HepG2 (cell line): ENCODE data around the gene IGLON5. TPM values are rescaled to one million over a fixed set of nuclear protein-coding genes. Genes with fewer than 3 reads are reported as not detected.

Experiments used
- ATRX ChIP-seq: sonication (generic); formaldehyde crosslinking; IDR thresholded peaks from 2 replicates; pipeline ENCODE4 v1.4.0; 2020; ENCODE audit warnings: missing genetic modification reagents, borderline replicate concordance
- BHLHE40 ChIP-seq: IDR thresholded peaks from 2 replicates; pipeline ENCODE4 v1.6.1; 2011; ENCODE audit warnings: low read length, improper control_type of control experiment
- CBFB ChIP-seq: sonication (generic); formaldehyde crosslinking; IDR thresholded peaks from 2 replicates; pipeline ENCODE4 v1.4.0; 2020; ENCODE audit warnings: missing genetic modification reagents
- KAT7 ChIP-seq: IDR thresholded peaks from 2 replicates; pipeline ENCODE4 v1.6.1; 2018; ENCODE audit warnings: borderline replicate concordance, missing compliant biosample characterization
- NFKB2 ChIP-seq: sonication (generic); formaldehyde crosslinking; IDR thresholded peaks from 2 replicates; pipeline ENCODE4 v1.4.0; 2020; ENCODE audit warnings: missing genetic modification reagents, borderline replicate concordance
- POGZ ChIP-seq: sonication (generic); formaldehyde crosslinking; IDR thresholded peaks from 2 replicates; pipeline ENCODE4 v1.4.0; 2020; ENCODE audit warnings: mild to moderate bottlenecking, missing genetic modification reagents
- RBAK ChIP-seq: sonication (generic); formaldehyde crosslinking; IDR thresholded peaks from 2 replicates; pipeline ENCODE4 v1.5.1; 2020; ENCODE audit warnings: mild to moderate bottlenecking, missing genetic modification reagents
- TEAD2 ChIP-seq: sonication (generic); formaldehyde crosslinking; IDR thresholded peaks from 2 replicates; pipeline ENCODE4 v1.9.0; 2021; ENCODE audit warnings: missing genetic modification reagents
- TMF1 ChIP-seq: sonication (generic); formaldehyde crosslinking; IDR thresholded peaks from 2 replicates; pipeline ENCODE4 v1.8.1; 2022; ENCODE audit warnings: low read depth, missing genetic modification reagents
- ZFP37 ChIP-seq: sonication (generic); formaldehyde crosslinking; IDR thresholded peaks from 2 replicates; pipeline ENCODE4 v1.4.0; 2020; ENCODE audit warnings: missing genetic modification reagents, borderline replicate concordance
- ZFX ChIP-seq: sonication (generic); formaldehyde crosslinking; IDR thresholded peaks from 2 replicates; pipeline ENCODE4 v1.4.0; 2020; ENCODE audit warnings: mild to moderate bottlenecking, low read depth, missing genetic modification reagents, moderate library complexity
- ZMAT3 ChIP-seq: sonication (generic); formaldehyde crosslinking; conservative IDR thresholded peaks from 2 replicates; pipeline ENCODE4 v1.7.0; 2021; ENCODE audit warnings: missing genetic modification reagents
- ZZZ3 ChIP-seq: sonication (generic); formaldehyde crosslinking; IDR thresholded peaks from 2 replicates; pipeline ENCODE4 v1.4.0; 2020; ENCODE audit warnings: missing genetic modification reagents, mild to moderate bottlenecking, borderline replicate concordance
- polyA plus RNA-seq, 8 experiments: library from polyadenylated mRNA; depleted of rRNA in 3 of 8; stranded (reverse) in 7 of 8; unstranded in 1 of 8; fragments of >200 nt; fragmentation: Illumina TruSeq in 4 of 8; extraction: Trizol in 4 of 8; gene quantifications; 2 replicates each; pipeline versions ENCODE4 v1.2.1 to v1.2.3, GENCODE V29; 2011 to 2016; ENCODE audit warnings: low read depth in 4 of 8, missing spikeins in 1 of 8, mixed read lengths in 1 of 8; ENCODE audit not compliant: insufficient read depth in 1 of 8
- total RNA-seq, 5 experiments: library from RNA; depleted of rRNA; stranded (reverse); fragments of >200 nt; fragmentation: Illumina TruSeq; extraction: Trizol; gene quantifications; 2 replicates each; pipeline ENCODE4 v1.2.3, GENCODE V29; 2016; ENCODE audit warnings: low read depth in 1 of 5
- TF ChIP-seq, protein P1 (sequence below): sonication (generic); formaldehyde crosslinking; IDR thresholded peaks from 2 replicates; pipeline ENCODE4 v1.5.0; 2020; ENCODE audit warnings: mild to moderate bottlenecking, missing genetic modification reagents
- TF ChIP-seq, protein P2 (sequence below): sonication (generic); formaldehyde crosslinking; IDR thresholded peaks from 2 replicates; pipeline ENCODE4 v1.4.0; 2020; ENCODE audit warnings: missing genetic modification reagents
- TF ChIP-seq, protein P3 (sequence below): sonication (generic); formaldehyde crosslinking; IDR thresholded peaks from 2 replicates; pipeline ENCODE4 v1.5.1; 2020; ENCODE audit warnings: mild to moderate bottlenecking, missing genetic modification reagents
- TF ChIP-seq, protein P4 (sequence below): sonication (generic); formaldehyde crosslinking; IDR thresholded peaks from 2 replicates; pipeline ENCODE4 v1.4.0; 2020; ENCODE audit warnings: mild to moderate bottlenecking, low read depth, missing genetic modification reagents
- TF ChIP-seq, protein P5 (sequence below): IDR thresholded peaks from 2 replicates; pipeline ENCODE4 v1.6.1; 2016; ENCODE audit warnings: mild to moderate bottlenecking
- TF ChIP-seq, protein P6 (sequence below): sonication (generic); formaldehyde crosslinking; IDR thresholded peaks from 2 replicates; pipeline ENCODE4 v1.4.0; 2020; ENCODE audit warnings: missing genetic modification reagents

The IGLON5 gene
- total and polyA plus RNA-seq, 2 of the 13 experiments (the other 11 are each of a cell fraction or from before 2014, with no cell fraction given), result 0.04 to 5.7 TPM

DNA sequence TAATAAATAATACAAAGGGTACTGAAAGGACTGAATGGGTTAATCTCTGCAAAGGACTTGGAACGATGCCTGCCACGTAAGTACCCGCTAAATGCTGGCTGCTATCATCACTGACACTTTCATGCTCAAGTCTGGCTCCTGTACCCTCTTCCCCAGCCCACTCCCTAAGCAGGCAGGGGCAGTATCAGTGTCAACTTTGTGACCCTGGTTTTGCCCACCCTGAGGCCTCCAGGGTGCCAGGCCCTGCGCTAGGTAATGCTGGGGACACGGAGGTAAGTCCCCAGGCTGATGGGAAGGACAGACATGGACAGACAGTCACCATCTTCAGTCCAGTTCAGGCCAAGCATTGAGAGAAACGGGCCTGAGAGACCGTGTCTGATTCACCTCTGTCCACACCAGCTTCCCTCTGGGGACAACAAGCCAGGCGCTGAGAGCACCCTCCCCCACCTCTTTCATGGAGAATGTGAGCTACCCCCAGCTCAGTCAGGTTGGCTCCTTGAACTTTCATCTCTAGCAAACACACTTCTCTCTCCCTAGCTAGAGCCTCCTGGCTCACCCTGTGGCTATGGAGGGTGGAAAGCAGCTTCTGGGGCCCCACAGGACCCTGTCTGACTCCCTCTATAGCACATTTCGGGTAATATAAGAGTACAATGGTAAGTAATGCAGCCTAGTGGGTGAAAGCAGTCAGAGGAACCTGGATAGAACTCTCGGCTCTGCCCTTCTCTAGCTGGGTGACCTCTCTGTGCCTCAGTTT, 53.9 kb downstream of the IGLON5 start (continued):
- TF ChIP-seq RBAK (CRISPR knock-in tag), result no peak
- TF ChIP-seq, protein P1, sequence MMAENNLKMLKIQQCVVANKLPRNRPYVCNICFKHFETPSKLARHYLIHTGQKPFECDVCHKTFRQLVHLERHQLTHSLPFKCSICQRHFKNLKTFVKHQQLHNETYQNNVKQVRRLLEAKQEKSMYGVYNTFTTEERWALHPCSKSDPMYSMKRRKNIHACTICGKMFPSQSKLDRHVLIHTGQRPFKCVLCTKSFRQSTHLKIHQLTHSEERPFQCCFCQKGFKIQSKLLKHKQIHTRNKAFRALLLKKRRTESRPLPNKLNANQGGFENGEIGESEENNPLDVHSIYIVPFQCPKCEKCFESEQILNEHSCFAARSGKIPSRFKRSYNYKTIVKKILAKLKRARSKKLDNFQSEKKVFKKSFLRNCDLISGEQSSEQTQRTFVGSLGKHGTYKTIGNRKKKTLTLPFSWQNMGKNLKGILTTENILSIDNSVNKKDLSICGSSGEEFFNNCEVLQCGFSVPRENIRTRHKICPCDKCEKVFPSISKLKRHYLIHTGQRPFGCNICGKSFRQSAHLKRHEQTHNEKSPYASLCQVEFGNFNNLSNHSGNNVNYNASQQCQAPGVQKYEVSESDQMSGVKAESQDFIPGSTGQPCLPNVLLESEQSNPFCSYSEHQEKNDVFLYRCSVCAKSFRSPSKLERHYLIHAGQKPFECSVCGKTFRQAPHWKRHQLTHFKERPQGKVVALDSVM, result no peak
- peak; percentile 61 for TF ChIP-seq CBFB (CRISPR knock-in tag)
- TF ChIP-seq, protein P2, sequence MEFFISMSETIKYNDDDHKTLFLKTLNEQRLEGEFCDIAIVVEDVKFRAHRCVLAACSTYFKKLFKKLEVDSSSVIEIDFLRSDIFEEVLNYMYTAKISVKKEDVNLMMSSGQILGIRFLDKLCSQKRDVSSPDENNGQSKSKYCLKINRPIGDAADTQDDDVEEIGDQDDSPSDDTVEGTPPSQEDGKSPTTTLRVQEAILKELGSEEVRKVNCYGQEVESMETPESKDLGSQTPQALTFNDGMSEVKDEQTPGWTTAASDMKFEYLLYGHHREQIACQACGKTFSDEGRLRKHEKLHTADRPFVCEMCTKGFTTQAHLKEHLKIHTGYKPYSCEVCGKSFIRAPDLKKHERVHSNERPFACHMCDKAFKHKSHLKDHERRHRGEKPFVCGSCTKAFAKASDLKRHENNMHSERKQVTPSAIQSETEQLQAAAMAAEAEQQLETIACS (CRISPR knock-in tag), result no peak
- TF ChIP-seq, protein P3, sequence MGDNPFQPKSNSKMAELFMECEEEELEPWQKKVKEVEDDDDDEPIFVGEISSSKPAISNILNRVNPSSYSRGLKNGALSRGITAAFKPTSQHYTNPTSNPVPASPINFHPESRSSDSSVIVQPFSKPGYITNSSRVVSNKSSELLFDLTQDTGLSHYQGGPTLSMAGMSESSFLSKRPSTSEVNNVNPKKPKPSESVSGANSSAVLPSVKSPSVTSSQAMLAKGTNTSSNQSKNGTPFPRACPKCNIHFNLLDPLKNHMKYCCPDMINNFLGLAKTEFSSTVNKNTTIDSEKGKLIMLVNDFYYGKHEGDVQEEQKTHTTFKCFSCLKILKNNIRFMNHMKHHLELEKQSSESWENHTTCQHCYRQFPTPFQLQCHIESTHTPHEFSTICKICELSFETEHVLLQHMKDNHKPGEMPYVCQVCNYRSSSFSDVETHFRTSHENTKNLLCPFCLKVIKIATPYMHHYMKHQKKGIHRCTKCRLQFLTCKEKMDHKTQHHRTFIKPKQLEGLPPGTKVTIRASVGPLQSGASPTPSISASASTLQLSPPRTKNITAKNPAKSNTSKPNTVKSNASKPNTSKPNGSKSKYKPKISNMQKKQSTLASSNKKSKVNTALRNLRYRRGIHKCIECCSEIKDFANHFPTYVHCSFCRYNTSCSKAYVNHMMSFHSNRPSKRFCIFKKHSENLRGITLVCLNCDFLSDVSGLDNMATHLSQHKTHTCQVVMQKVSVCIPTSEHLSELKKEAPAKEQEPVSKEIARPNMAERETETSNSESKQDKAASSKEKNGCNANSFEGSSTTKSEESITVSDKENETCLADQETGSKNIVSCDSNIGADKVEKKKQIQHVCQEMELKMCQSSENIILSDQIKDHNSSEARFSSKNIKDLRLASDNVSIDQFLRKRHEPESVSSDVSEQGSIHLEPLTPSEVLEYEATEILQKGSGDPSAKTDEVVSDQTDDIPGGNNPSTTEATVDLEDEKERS (CRISPR knock-in tag), result no peak
- no peak for TF ChIP-seq TMF1 (CRISPR knock-in tag)
- TF ChIP-seq POGZ (CRISPR knock-in tag), result no peak
- TF ChIP-seq KAT7 (CRISPR knock-in tag), result peak; percentile 35; the same call in 1 of the 2 replicates
- peak; percentile 76 for TF ChIP-seq ZFX (CRISPR knock-in tag)
- TF ChIP-seq ZZZ3 (CRISPR knock-in tag), result no peak
- TF ChIP-seq ZFP37 (CRISPR knock-in tag), result no peak
- TF ChIP-seq, protein P4, sequence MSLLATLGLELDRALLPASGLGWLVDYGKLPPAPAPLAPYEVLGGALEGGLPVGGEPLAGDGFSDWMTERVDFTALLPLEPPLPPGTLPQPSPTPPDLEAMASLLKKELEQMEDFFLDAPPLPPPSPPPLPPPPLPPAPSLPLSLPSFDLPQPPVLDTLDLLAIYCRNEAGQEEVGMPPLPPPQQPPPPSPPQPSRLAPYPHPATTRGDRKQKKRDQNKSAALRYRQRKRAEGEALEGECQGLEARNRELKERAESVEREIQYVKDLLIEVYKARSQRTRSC, result no peak
- no peak for TF ChIP-seq BHLHE40
- TF ChIP-seq, protein P5, sequence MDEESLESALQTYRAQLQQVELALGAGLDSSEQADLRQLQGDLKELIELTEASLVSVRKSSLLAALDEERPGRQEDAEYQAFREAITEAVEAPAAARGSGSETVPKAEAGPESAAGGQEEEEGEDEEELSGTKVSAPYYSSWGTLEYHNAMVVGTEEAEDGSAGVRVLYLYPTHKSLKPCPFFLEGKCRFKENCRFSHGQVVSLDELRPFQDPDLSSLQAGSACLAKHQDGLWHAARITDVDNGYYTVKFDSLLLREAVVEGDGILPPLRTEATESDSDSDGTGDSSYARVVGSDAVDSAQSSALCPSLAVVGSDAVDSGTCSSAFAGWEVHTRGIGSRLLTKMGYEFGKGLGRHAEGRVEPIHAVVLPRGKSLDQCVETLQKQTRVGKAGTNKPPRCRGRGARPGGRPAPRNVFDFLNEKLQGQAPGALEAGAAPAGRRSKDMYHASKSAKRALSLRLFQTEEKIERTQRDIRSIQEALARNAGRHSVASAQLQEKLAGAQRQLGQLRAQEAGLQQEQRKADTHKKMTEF (CRISPR knock-in tag), result peak; percentile 85; the same call in 1 of the 2 replicates
- no peak; the same call in 1 of the 2 replicates for TF ChIP-seq NFKB2
- TF ChIP-seq TEAD2 (CRISPR knock-in tag), result no peak
- no peak for TF ChIP-seq ZMAT3
- TF ChIP-seq, protein P6, sequence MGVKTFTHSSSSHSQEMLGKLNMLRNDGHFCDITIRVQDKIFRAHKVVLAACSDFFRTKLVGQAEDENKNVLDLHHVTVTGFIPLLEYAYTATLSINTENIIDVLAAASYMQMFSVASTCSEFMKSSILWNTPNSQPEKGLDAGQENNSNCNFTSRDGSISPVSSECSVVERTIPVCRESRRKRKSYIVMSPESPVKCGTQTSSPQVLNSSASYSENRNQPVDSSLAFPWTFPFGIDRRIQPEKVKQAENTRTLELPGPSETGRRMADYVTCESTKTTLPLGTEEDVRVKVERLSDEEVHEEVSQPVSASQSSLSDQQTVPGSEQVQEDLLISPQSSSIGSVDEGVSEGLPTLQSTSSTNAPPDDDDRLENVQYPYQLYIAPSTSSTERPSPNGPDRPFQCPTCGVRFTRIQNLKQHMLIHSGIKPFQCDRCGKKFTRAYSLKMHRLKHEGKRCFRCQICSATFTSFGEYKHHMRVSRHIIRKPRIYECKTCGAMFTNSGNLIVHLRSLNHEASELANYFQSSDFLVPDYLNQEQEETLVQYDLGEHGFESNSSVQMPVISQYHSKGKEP (CRISPR knock-in tag), result no peak
- no peak for TF ChIP-seq ATRX (CRISPR knock-in tag)
